Stimulated activated CD4-positive, alpha-beta T cell treated with anti-CD3 and anti-CD28 coated beads, Interleukin-1b, Interleukin-23, amount 100 ng/mL, for 1 hour (primary cell): ENCODE data around the gene PPP1CC.
"Not testable (repeated sequence)": the region's sequence is repeated elsewhere in the genome, so short reads cannot be mapped to it uniquely, and the experiment has no call there.

ENCODE experiments used
- DNase-seq, 2 donors: peaks; one replicate each; pipeline ENCODE4 v3.0.0-alpha.2; 2020; ENCODE audit warnings: low read depth in 2 of 2

The PPP1CC gene

GRCh38 chr12:110725267-110725666 lies 17.4 kb downstream of the PPP1CC start:
- no peak for DNase-seq

- DNase-seq, result not testable (repeated sequence)
These were observed 19.8 kb downstream of the PPP1CC start for GRCh38 chr12:110722892-110723291.

DNA sequence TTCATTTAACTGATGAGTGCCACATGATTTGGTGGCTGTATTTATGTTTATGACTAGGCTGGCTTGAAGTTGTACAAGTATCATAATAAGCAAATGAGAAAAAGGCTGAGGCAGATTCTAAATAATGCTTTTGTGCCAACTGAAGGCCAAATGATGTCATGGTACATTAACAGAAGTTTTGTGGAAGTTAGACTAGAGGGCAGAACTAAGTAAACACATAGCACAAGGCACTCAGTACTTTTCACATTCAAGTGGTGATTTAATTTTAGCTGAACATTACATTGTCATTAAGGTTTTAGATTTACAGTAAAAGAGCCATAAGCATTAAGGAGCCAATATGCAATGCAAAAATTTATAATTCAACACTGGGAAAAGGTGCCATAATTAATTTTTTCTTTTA lies 21.1 kb downstream of the PPP1CC start:
- DNase-seq, result no peak

GRCh38 chr12:110720516-110720915 lies 22.2 kb downstream of the PPP1CC start:
- DNase-seq, result no peak

GRCh38 chr12:110718222-110718908 lies 24.3 kb downstream of the PPP1CC start:
- no peak for DNase-seq

GRCh38 chr12:110717037-110717436 lies 25.7 kb downstream of the PPP1CC start:
- no peak for DNase-seq

- no peak for DNase-seq
These were observed 33.8 kb downstream of the PPP1CC start for GRCh38 chr12:110708917-110709316.

GRCh38 chr12:110705309-110705708 lies 37.4 kb downstream of the PPP1CC start:
- DNase-seq, result no peak

GRCh38 chr12:110704750-110705149 lies 37.9 kb downstream of the PPP1CC start:
- no peak for DNase-seq

DNA sequence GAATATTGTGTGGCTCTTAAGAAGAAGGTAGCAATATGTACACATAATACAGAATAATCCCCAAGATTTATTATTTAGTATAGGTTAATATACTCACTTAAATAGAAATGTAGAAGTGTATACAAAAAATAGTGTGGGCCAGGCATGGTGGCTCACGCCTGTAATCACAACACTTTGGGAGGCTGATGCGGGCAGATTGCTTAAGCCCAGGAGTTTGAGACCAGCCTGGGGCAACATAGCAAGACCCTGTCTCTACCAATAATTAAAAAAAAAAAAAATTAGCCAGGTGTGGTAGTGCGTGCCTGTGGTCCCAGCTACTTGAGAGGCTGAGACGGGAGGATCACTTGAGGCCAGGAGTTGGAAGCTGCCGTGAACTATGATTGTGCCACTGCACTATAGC lies 38.5 kb downstream of the PPP1CC start:
- DNase-seq, result no peak

DNA sequence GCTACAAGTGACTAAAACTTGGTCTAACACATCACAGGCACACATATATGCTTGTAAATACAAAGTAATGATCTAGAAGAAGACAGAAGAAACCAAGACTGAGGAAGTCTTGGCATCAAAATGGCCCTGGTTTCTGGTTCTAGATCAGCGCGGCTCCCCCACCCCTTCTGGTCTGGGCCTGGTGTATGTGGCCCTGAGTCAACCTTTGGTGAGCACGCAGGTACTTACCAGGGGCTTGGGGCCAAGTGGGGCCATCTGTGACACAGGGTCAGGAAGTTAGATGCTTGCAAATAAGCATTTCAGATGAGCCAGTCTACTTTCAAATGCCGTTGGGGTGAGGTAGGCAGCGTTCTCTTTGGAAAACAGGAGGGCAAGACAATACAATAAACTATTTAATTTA lies 40.6 kb downstream of the PPP1CC start:
- no peak for DNase-seq

DNA sequence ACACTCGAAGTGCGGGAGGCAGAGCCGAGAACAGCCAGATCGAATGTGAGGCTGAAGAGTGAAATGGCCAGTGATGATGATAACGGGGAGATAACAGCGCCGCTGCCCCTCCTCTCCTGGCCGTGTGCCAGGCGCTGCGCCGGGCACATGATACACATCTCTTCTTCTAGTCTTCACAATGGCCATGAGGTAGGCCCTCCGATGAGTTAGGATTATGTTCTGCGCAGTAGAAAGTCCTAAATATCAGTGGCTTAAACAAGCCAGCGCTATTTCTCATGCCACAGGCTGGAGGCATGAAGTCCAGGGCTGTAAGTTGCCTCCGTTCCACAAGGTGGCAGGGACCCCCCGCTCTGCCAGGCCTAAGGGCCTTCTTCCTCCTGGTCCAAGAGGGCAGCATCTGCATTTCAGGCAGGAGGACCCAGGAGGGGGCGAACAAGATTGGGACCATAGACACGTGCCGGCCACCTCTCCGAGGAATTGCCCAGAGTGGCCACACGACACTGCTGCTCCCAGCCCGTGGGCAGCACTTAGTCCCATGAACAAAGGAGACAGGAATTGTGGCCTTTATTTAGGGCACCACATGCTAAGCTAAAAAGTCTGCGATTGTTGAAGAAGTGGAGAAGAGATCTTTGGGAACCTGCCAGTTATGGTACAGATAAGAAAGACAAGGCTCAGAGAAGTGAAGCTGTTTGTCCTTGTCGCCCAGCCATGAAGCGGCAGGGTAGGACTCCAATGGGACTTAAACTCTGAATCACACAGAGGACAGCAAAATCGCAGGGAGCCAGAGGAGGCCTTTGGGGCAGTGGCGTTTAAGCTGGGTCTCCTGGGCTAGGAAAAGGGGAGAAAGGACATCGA lies 42.9 kb downstream of the PPP1CC start:
- DNase-seq, result no peak

DNA sequence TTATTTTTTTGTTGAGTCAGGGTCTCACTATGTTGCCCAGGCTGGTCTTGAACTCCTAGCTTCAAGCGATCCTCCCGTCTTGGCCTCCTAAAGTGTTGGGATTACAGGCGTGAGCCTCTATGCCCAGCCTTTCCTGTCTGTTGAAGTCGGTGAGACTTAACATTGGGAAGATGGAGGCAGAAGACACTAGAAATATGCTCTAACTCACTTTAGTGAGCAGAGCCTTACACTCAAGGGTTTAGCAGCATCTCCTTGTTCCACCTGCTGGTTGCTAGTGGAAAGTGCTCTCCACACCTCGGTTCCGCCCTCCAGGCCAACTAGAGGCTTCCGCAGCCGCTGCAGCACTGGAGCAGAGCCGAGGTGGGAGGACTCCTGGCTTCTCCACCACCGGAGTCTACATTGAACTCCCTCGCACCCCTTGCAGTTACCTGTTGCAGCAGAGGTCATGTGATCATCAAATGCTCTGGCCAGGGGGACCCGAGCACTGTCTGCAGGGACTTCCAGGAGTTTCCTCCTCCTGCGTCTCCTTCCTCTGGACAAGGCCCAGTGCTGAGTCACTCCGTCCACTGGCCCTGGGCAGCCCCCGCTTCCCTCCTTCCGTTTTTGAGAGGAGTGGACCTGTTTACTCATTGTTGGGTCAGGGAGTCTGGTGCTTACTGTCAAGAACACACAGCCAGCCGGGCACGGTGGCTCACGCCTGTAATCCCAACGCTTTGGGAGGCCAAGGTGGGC lies 44.4 kb downstream of the PPP1CC start:
- DNase-seq, result peak; percentile 34 to 38

GRCh38 chr12:110697236-110697635 lies 45.5 kb downstream of the PPP1CC start:
- DNase-seq, result no peak

DNA sequence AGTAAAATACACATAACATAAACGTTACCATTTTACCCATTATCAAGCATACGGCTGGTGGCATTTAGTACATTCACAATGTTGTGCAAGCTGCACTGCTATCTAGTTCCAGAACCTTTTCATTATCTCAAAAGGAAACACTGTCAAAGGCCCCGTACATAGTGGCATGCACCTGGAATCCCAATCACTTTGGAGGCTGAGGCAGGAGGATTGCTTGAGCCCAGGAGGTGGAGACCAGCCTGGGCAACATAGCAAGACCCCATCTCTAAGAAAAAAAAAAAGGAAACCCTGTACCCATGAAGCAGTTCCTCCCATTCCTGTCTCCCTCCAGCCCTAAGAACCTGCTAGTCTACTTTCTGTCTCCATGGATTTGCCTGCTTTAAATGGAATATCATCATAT lies 46.4 kb downstream of the PPP1CC start:
- DNase-seq, result no peak

DNA sequence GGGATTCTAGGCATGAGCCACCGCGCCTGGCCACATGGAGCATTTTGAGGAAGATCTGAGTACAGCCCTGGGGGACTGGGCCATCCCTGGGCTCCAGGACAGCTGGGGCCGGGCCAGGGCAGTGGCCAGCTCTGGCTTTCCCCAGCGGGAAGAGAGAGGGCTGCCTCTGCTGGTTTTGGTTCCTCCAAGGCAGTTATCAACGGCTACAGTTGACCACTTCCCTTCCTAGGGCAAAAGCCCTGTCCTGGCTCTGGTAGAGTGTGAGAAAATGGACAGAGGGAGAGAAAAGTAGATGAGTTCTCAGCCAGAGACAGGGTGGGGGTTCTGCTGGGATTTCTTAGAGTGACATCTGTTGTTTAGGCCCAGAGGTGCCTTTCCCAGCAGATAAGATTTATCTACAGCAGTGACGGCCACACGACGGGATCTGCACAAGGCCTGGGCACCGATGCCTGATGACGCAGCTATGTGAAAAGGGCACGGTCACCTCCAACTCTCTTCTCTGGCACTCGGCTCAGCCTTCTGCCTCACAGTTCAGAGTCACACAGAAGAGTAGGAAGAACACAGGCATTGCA lies 48.3 kb downstream of the PPP1CC start:
- DNase-seq, result no peak

GRCh38 chr12:110693731-110694130 lies 49.0 kb downstream of the PPP1CC start:
- DNase-seq, result no peak

- DNase-seq, result no peak
These were observed 52.6 kb downstream of the PPP1CC start for GRCh38 chr12:110690127-110690430.

GRCh38 chr12:110689281-110690126 lies 53.2 kb downstream of the PPP1CC start:
- DNase-seq, result no peak

DNA sequence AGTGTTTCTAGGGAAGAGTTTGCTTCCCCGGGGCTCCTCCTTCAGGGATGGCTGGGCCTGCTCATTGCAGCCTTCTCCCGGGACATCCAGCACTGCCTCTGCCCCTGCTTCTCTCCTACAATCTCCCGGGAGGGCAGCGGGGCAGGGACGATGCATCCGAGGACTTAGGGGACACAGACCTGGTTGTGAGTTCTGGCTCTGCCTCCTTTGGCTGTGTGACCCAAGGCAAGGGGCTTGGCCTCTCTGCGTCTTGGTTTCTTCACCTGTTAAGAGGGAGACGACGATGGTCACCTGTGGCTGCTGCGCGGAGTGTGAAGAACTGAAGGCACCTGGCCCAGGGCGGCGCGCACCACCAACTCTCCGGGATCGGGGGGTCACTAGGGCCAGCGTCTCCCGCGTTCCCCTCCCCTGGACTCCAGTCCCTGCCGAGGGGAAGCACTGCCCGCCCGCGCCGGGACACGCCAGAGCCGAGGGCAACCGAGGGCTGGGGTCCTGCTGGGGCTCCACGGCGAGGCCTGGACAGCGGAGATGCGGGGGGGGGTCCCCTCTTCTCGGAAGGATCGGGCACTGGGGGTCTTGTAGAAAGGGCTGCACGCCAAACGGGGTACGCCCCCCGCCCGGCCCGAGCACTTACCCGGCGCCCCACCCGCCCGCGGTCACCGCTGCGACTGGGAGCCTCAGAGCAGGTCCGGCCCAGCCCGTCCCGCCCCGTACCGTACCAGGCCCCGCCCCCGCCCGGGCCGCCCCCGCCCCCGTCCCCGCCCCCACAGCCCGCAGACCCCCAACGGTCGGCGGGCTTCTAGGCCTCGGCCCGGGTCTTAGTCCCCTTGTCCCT lies 54.0 kb downstream of the PPP1CC start, which contains the start of gene HVCN1:
TSS of gene HVCN1 (minus strand) at position 670 of the 835 bp plus-strand sequence. CDS start 5,870 bp downstream, outside the sequence.
- no peak for DNase-seq
